HG03139 (cell line): ENCODE results near the gene MCUB.
"Not testable (repeated sequence)": the region's sequence is repeated elsewhere in the genome, so short reads cannot be mapped to it uniquely, and the experiment has no call there.

Experiments
- ATAC-seq: cut with Tn5 transposase; IDR thresholded peaks from one replicate; pipeline ENCODE4 v1.9.1; 2021; ENCODE audit not compliant: unreplicated experiment

MCUB gene

GRCh38 chr4:109578846-109579245 lies 18.8 kb downstream of the MCUB start:
- ATAC-seq: no peak

GRCh38 chr4:109579997-109580396 lies 20.0 kb downstream of the MCUB start:
- ATAC-seq: not testable (repeated sequence)

GRCh38 chr4:109588176-109588575 lies 28.1 kb downstream of the MCUB start:
- peak; percentile 93 for ATAC-seq

GRCh38 chr4:109589119-109589518 lies 29.1 kb downstream of the MCUB start:
- no peak for ATAC-seq

- no peak for ATAC-seq
Observed at GRCh38 chr4:109589605-109590004, 29.6 kb downstream of the MCUB start.

GRCh38 chr4:109590905-109591304 lies 30.9 kb downstream of the MCUB start:
- ATAC-seq: no peak

GRCh38 chr4:109592367-109592766 lies 32.3 kb downstream of the MCUB start:
- ATAC-seq: no peak

- ATAC-seq: not testable (repeated sequence)
Observed at GRCh38 chr4:109595123-109595522, 35.1 kb downstream of the MCUB start.

GRCh38 chr4:109596420-109597085 lies 36.5 kb downstream of the MCUB start:
- not testable (repeated sequence) for ATAC-seq

- ATAC-seq: no peak
Observed at GRCh38 chr4:109599046-109599652, 39.1 kb downstream of the MCUB start.

- no peak for ATAC-seq
Observed at GRCh38 chr4:109600431-109600830, 40.4 kb downstream of the MCUB start.

GRCh38 chr4:109601336-109601735 lies 41.3 kb downstream of the MCUB start:
- no peak for ATAC-seq

- ATAC-seq: no peak
Observed at GRCh38 chr4:109607976-109608375, 47.9 kb downstream of the MCUB start.

GRCh38 chr4:109608879-109609278 lies 48.8 kb downstream of the MCUB start:
- ATAC-seq: no peak

- no peak for ATAC-seq
Observed at GRCh38 chr4:109609431-109609830, 49.4 kb downstream of the MCUB start.

- ATAC-seq: no peak
Observed at GRCh38 chr4:109610489-109610888, 50.4 kb downstream of the MCUB start.

GRCh38 chr4:109611045-109611646 lies 51.1 kb downstream of the MCUB start:
- ATAC-seq: no peak

- ATAC-seq: no peak
Observed at GRCh38 chr4:109614015-109614414, 54.0 kb downstream of the MCUB start.

- no peak for ATAC-seq
Observed at GRCh38 chr4:109614466-109614865, 54.4 kb downstream of the MCUB start.

- no peak for ATAC-seq
Observed at GRCh38 chr4:109615742-109616141, 55.7 kb downstream of the MCUB start.

- no peak for ATAC-seq
Observed at GRCh38 chr4:109616243-109616642, 56.2 kb downstream of the MCUB start.

GRCh38 chr4:109622626-109623025 lies 62.6 kb downstream of the MCUB start:
- no peak for ATAC-seq
